PC-3 (cell line): ENCODE measurements around the gene SNX19. TPM values are rescaled to one million over a fixed set of nuclear protein-coding genes. Genes with fewer than 3 reads are reported as not detected.

Experiments used
- ATAC-seq: fragments of 200-7000 bp; cut with Tn5 transposase; 2 replicates; pipeline ENCODE4 v1.9.1; 2020; ENCODE audit warnings: mild to moderate bottlenecking, moderate library complexity
- BruUV-seq: library from RNA; stranded (reverse); fragments of 400-500 nt; replicated peaks from 2 replicates; lab custom pipeline; 2021; lab: Mats Ljungman, UMichigan
- CTCF ChIA-PET: fragments of 300-600 bp; sonication (Branson Sonifier 250); formaldehyde crosslinking; loops from one replicate; lab custom pipeline; 2022; ENCODE audit warnings: antibody characterized with exemption; lab: Charles Lee
- POLR2A ChIA-PET: fragments of 300-600 bp; sonication (Branson Sonifier 250); formaldehyde crosslinking; loops from one replicate; lab custom pipeline; 2022; ENCODE audit warnings: antibody characterized with exemption; ENCODE audit not compliant: unreplicated experiment; lab: Charles Lee
- DNase-seq: peaks from one replicate; pipeline ENCODE4 v3.0.0-alpha.2; 2015
- H2AFZ ChIP-seq: fragments of 300-600 bp; sonication (generic); 2 replicates; pipeline ENCODE4 v1.6.0; 2016; ENCODE audit warnings: antibody characterized with exemption, low read length
- H3F3A ChIP-seq: fragments of 300-600 bp; sonication (generic); one replicate; pipeline ENCODE4 v1.6.0; 2017; ENCODE audit warnings: antibody characterized with exemption, low read length, control low read depth, mild to moderate bottlenecking; ENCODE audit not compliant: unreplicated experiment
- H3K27ac ChIP-seq: fragments of 300-600 bp; sonication (generic); 2 replicates; pipeline ENCODE4 v1.5.1; 2016; ENCODE audit warnings: mild to moderate bottlenecking, low read length
- H3K27me3 ChIP-seq: fragments of 300-600 bp; sonication (generic); 2 replicates; pipeline ENCODE4 v1.6.1; 2016; ENCODE audit warnings: low read length, mixed read lengths
- H3K36me3 ChIP-seq: fragments of 300-600 bp; sonication (generic); 2 replicates; pipeline ENCODE4 v1.6.1; 2016; ENCODE audit warnings: low read depth, mixed run types, low read length, mixed read lengths
- H3K4me1 ChIP-seq: fragments of 300-600 bp; sonication (generic); 2 replicates; pipeline ENCODE4 v1.5.1; 2016; ENCODE audit warnings: low read length; ENCODE audit not compliant: insufficient read depth
- H3K4me2 ChIP-seq: fragments of 300-600 bp; sonication (generic); 2 replicates; pipeline ENCODE4 v1.6.0; 2016; ENCODE audit warnings: low read length
- H3K4me3 ChIP-seq: fragments of 300-600 bp; sonication (generic); 2 replicates; pipeline ENCODE4 v1.5.1; 2016; ENCODE audit warnings: mild to moderate bottlenecking, low read length, mixed read lengths
- H3K79me2 ChIP-seq: fragments of 300-600 bp; sonication (generic); 2 replicates; pipeline ENCODE4 v1.6.1; 2017; ENCODE audit warnings: low read length, mixed read lengths
- H3K9ac ChIP-seq: fragments of 300-600 bp; sonication (generic); 2 replicates; pipeline ENCODE4 v1.6.0; 2016; ENCODE audit warnings: mild to moderate bottlenecking, low read length
- H3K9me2 ChIP-seq: fragments of 300-600 bp; sonication (generic); replicated peaks from 2 replicates; pipeline ENCODE4 v1.6.1; 2016; ENCODE audit warnings: mixed run types, low read length, mixed read lengths
- H3K9me3 ChIP-seq: fragments of 300-600 bp; sonication (generic); 2 replicates; pipeline ENCODE4 v1.6.1; 2016; ENCODE audit warnings: low read length, mixed read lengths
- H4K20me1 ChIP-seq: fragments of 300-600 bp; sonication (generic); 2 replicates; pipeline ENCODE4 v1.6.1; 2016; ENCODE audit warnings: low read length, mixed read lengths
- CTCF ChIP-seq: fragments of 300-600 bp; sonication (generic); conservative IDR thresholded peaks from 2 replicates; pipeline ENCODE4 v1.5.1; 2017; ENCODE audit warnings: antibody characterized with exemption, low read depth, mild to moderate bottlenecking, low read length
- EZH2 ChIP-seq: fragments of 300-600 bp; sonication (generic); IDR thresholded peaks from one replicate; pipeline ENCODE4 v1.6.1; 2017; ENCODE audit warnings: antibody characterized with exemption, mild to moderate bottlenecking, low read length; ENCODE audit not compliant: unreplicated experiment
- EZH2phosphoT487 ChIP-seq: fragments of 300-600 bp; sonication (generic); IDR thresholded peaks from 2 replicates; pipeline ENCODE4 v1.6.1; 2018; ENCODE audit warnings: mild to moderate bottlenecking, antibody characterized with exemption, low read length, borderline replicate concordance
- intact Hi-C: fragments of 100-400 bp; cut with micrococcal nuclease; formaldehyde crosslinking; loops from 2 replicates; pipeline ENCODE4 v1.9.0; 2023
- total RNA-seq: library from RNA; depleted of rRNA; stranded (reverse); fragments of >200 nt; gene quantifications from 2 replicates; pipeline ENCODE4 v1.2.3, GENCODE V29; 2014

SNX19 gene
- total RNA-seq, 1 experiment from 2014 or later, result 66.4 TPM

- peaks cover 62% of the 10 kb centered on the region for H3K36me3 ChIP-seq
- H3K9me3 ChIP-seq, result no peaks in the 10 kb centered on the region
- no peak for ATAC-seq
Observed at GRCh38 chr11:130905512-130905911, 10.8 kb downstream of the SNX19 start.

GRCh38 chr11:130904380-130904779 lies 11.9 kb downstream of the SNX19 start:
- peak; percentile 74 for TF ChIP-seq CTCF
- no peak for TF ChIP-seq EZH2phosphoT487
- peaks cover 10% of the 10 kb centered on the region for H3K4me1 ChIP-seq
- CTCF ChIA-PET, result no interaction called here
- no peak overlapping the region for H3K4me2 ChIP-seq
- ATAC-seq (peak; percentile 64), DNase-seq (peak; percentile 45)
- peaks cover 73% of the 10 kb centered on the region for H3K36me3 ChIP-seq
- intact Hi-C loops, result no loop called here
- POLR2A ChIA-PET, result no interaction called here
- no peaks in the 10 kb centered on the region for H3K27me3 ChIP-seq
- BruUV-seq, result no TSS peak
- H3F3A ChIP-seq, result no peaks in the 10 kb centered on the region
- H3K9me2 ChIP-seq, result no peaks in the 10 kb centered on the region
- no peak overlapping the region for H3K27ac ChIP-seq
- H4K20me1 ChIP-seq, result no peaks in the 10 kb centered on the region
- no peak overlapping the region for H3K9ac ChIP-seq
- no peaks in the 10 kb centered on the region for H3K9me3 ChIP-seq
- H3K4me3 ChIP-seq, result no peak overlapping the region
- no peaks in the 10 kb centered on the region for H3K79me2 ChIP-seq
- H2AFZ ChIP-seq, result no peak overlapping the region

More at GRCh38 chr11:130905512-130905911, 10.8 kb downstream of the SNX19 start:
- Histone ChIP-seq H3K79me2 (no peaks in the 10 kb centered on the region), H2AFZ (no peak overlapping the region), H3K4me3 (no peak overlapping the region), H3K9me2 (no peaks in the 10 kb centered on the region), H3K4me1 (peaks cover 16% of the 10 kb centered on the region), H3K27me3 (no peaks in the 10 kb centered on the region), H4K20me1 (no peaks in the 10 kb centered on the region), H3K27ac (no peak overlapping the region), H3K9ac (no peak overlapping the region), H3F3A (no peaks in the 10 kb centered on the region), H3K4me2 (no peak overlapping the region)
- no peak for DNase-seq
- BruUV-seq, result no TSS peak
- CTCF ChIA-PET, result no interaction called here
- POLR2A ChIA-PET, result no interaction called here
- intact Hi-C loops, result no loop called here
- TF ChIP-seq CTCF (no peak), EZH2phosphoT487 (no peak), EZH2 (no peak)

- CTCF ChIA-PET, result no interaction called here
- intact Hi-C loops, result no loop called here
- no TSS peak for BruUV-seq
- no peaks in the 10 kb centered on the region for H3K9me3 ChIP-seq
- H3K4me2 ChIP-seq, result no peak overlapping the region
- no peaks in the 10 kb centered on the region for H4K20me1 ChIP-seq
- POLR2A ChIA-PET, result no interaction called here
- peaks cover 80% of the 10 kb centered on the region for H3K36me3 ChIP-seq
- no peaks in the 10 kb centered on the region for H3K79me2 ChIP-seq
- no peak overlapping the region for H3K9ac ChIP-seq
- TF ChIP-seq EZH2phosphoT487 (no peak), CTCF (no peak), EZH2 (no peak)
- peaks cover 5% of the 10 kb centered on the region for H3K4me1 ChIP-seq
- H3K4me3 ChIP-seq, result no peak overlapping the region
- H3K9me2 ChIP-seq, result no peaks in the 10 kb centered on the region
- no peak for DNase-seq
- H2AFZ ChIP-seq, result no peak overlapping the region
- no peak for ATAC-seq
- H3F3A ChIP-seq, result no peaks in the 10 kb centered on the region
- no peaks in the 10 kb centered on the region for H3K27me3 ChIP-seq
- H3K27ac ChIP-seq, result no peak overlapping the region
Observed at GRCh38 chr11:130902380-130902779, 13.9 kb downstream of the SNX19 start.
